Right renal pelvis (tissue), 4 donors: Measurements from ENCODE around the gene PSORS1C1. TPM values are rescaled to one million over a fixed set of nuclear protein-coding genes. Genes with fewer than 3 reads are reported as not detected.
A peak's percentile ranks its signal among the peaks of the same experiment; 100 is the strongest.
"Not testable (repeated sequence)": the region's sequence is repeated elsewhere in the genome, so short reads cannot be mapped to it uniquely, and the experiment has no call there.

Source experiments
- DNase-seq, 4 donors: peaks; one replicate each; pipeline ENCODE4 v3.0.0-alpha.2; 2013; ENCODE audit warnings: low read depth in 4 of 4, low spot score in 3 of 4, missing footprints in 1 of 4
- polyA plus RNA-seq, 4 donors: library from polyadenylated mRNA; unstranded; fragments of 120-200 nt; gene quantifications; one replicate each; pipeline ENCODE4 v1.2.1, GENCODE V29; 2013; ENCODE audit not compliant: insufficient read length in 4 of 4

The PSORS1C1 gene
- polyA plus RNA-seq, 4 donors, result 0.29 to 0.59 TPM; not detected in 2

GRCh38 chr6:31171931-31172905 is 57.6 kb downstream of the PSORS1C1 start:
- DNase-seq, result no peak

- DNase-seq, result no peak
Observed at GRCh38 chr6:31172973-31173384, 58.4 kb downstream of the PSORS1C1 start.

- DNase-seq, result no peak
Observed at GRCh38 chr6:31173406-31173805, 58.8 kb downstream of the PSORS1C1 start.

GRCh38 chr6:31174378-31174777 is 59.8 kb downstream of the PSORS1C1 start:
- DNase-seq, result no peak

- no peak for DNase-seq
Observed at GRCh38 chr6:31175971-31176370, 61.4 kb downstream of the PSORS1C1 start.

- no peak for DNase-seq
Observed at GRCh38 chr6:31178143-31179041, 63.8 kb downstream of the PSORS1C1 start.

GRCh38 chr6:31179042-31179386 is 64.4 kb downstream of the PSORS1C1 start:
- DNase-seq, result no peak

GRCh38 chr6:31179896-31180295 is 65.3 kb downstream of the PSORS1C1 start:
- no peak for DNase-seq

- peak in 1 of 4 donors; percentile 56 for DNase-seq
Observed at GRCh38 chr6:31180500-31180899, 65.9 kb downstream of the PSORS1C1 start.

GRCh38 chr6:31183287-31183686 is 68.7 kb downstream of the PSORS1C1 start:
- not testable (repeated sequence) for DNase-seq

GRCh38 chr6:31183859-31184258 is 69.3 kb downstream of the PSORS1C1 start:
- DNase-seq, result not testable (repeated sequence)

GRCh38 chr6:31185695-31186051 is 71.1 kb downstream of the PSORS1C1 start:
- DNase-seq, result not testable (repeated sequence)

GRCh38 chr6:31186052-31186734 is 71.6 kb downstream of the PSORS1C1 start:
- DNase-seq, result no peak

- DNase-seq, result no peak
Observed at GRCh38 chr6:31187780-31188194, 73.2 kb downstream of the PSORS1C1 start.

- not testable (repeated sequence) for DNase-seq
Observed at GRCh38 chr6:31189223-31189622, 74.6 kb downstream of the PSORS1C1 start.

Other genes with a start within 250 kb of the PSORS1C1 start
- gene DDR1, start 230.3 kb upstream of the PSORS1C1 start, polyA plus RNA-seq, result 100 to 1,000 TPM; 164 to 211 (median 178) TPM
- 10 to 100 TPM; 41.7 to 47.1 (median 44.8) TPM for gene GTF2H4, start 206.6 kb upstream of the PSORS1C1 start, polyA plus RNA-seq
- 10 to 100 TPM; 30.5 to 47.1 (median 35.5) TPM for gene VARS2, start 200.6 kb upstream of the PSORS1C1 start, polyA plus RNA-seq
- 1 to 10 TPM; 1.0 to 1.8 (median 1.5) TPM for gene SFTA2, start 182.6 kb upstream of the PSORS1C1 start, polyA plus RNA-seq
- gene MUCL3, start 173.8 kb upstream of the PSORS1C1 start, polyA plus RNA-seq, result under 1 TPM in 2 of 4 donors, not detected in 2; 0.05 to 0.06 TPM
- gene MUC21, start 131.1 kb upstream of the PSORS1C1 start, polyA plus RNA-seq, result under 1 TPM in 1 of 4 donors, not detected in 3; 0.01 TPM
- gene MUC22, start 104.3 kb upstream of the PSORS1C1 start, polyA plus RNA-seq, result not detected
- not detected for gene C6orf15, start 2.2 kb upstream of the PSORS1C1 start, polyA plus RNA-seq
- gene CDSN, start 5.6 kb downstream of the PSORS1C1 start, polyA plus RNA-seq, result under 1 TPM in 1 of 4 donors, not detected in 3; 0.03 TPM
- not detected for gene PSORS1C2, start 24.3 kb downstream of the PSORS1C1 start, polyA plus RNA-seq
- gene CCHCR1, start 43.0 kb downstream of the PSORS1C1 start, polyA plus RNA-seq, result 10 to 100 TPM; 26.1 to 33.6 (median 29.8) TPM
- gene TCF19, start 43.8 kb downstream of the PSORS1C1 start, polyA plus RNA-seq, result 10 to 100 TPM; 17.2 to 20.1 (median 18.1) TPM
- 1 to 10 TPM; 1.6 to 7.3 (median 3.0) TPM for gene POU5F1, start 55.9 kb downstream of the PSORS1C1 start, polyA plus RNA-seq
- 100 to 1,000 TPM in 2 of 4 donors, 10 to 100 TPM in 2; 91.2 to 180 (median 118) TPM for gene HLA-C, start 157.3 kb downstream of the PSORS1C1 start, polyA plus RNA-seq
- 100 to 1,000 TPM; 110 to 214 (median 158) TPM for gene HLA-B, start 242.4 kb downstream of the PSORS1C1 start, polyA plus RNA-seq